NCI-H2081 treated with DMSO at 0.1 percent for 48 hours (cell line): ENCODE data around the gene SPATA31D3.
"Not testable (repeated sequence)": the region's sequence is repeated elsewhere in the genome, so short reads cannot be mapped to it uniquely, and the experiment has no call there.

ENCODE experiments used
- DNase-seq: peaks from one replicate; lab custom pipeline; 2025; lab: John Stamatoyannopoulos, UW

The SPATA31D3 gene

GRCh38 chr9:81979196-81979595 is 35.9 kb downstream of the SPATA31D3 start:
- DNase-seq: no peak

GRCh38 chr9:81980568-81980967 is 37.3 kb downstream of the SPATA31D3 start:
- no peak for DNase-seq

- no peak for DNase-seq
Measured at GRCh38 chr9:81981883-81982282, 38.6 kb downstream of the SPATA31D3 start.

GRCh38 chr9:81984928-81985327 is 41.6 kb downstream of the SPATA31D3 start:
- DNase-seq: no peak

- no peak for DNase-seq
Measured at GRCh38 chr9:81986051-81986450, 42.8 kb downstream of the SPATA31D3 start.

GRCh38 chr9:81988472-81988871 is 45.2 kb downstream of the SPATA31D3 start, which contains the start of gene SPATA31D1:
SPATA31D1 (plus strand) TSS chr9:81988772; CDS start chr9:81988819, 47 bp downstream.
- DNase-seq: not testable (repeated sequence)

- DNase-seq: no peak
Measured at GRCh38 chr9:81989700-81990099, 46.4 kb downstream of the SPATA31D3 start.

- DNase-seq: no peak
Measured at GRCh38 chr9:81993656-81994055, 50.4 kb downstream of the SPATA31D3 start.
